Neural cell (in vitro differentiated cells): ENCODE data around the gene DIS3L2. TPM values are rescaled to one million over a fixed set of nuclear protein-coding genes. Genes with fewer than 3 reads are reported as not detected.
"Not testable (repeated sequence)": the region's sequence is repeated elsewhere in the genome, so short reads cannot be mapped to it uniquely, and the experiment has no call there.

Experiments used
- H2AFZ ChIP-seq: fragments of 200-600, 300-800 bp; sonication (generic), shearing (Covaris generic); 2 replicates; pipeline ENCODE4 v1.6.0; 2014; ENCODE audit warnings: low read depth, mild to moderate bottlenecking, antibody characterized with exemption, low read length, moderate library complexity
- H3F3A ChIP-seq: fragments of 200-600 bp; shearing (Covaris generic); 2 replicates; pipeline ENCODE4 v1.6.1; 2016; ENCODE audit warnings: mild to moderate bottlenecking, moderate library complexity, mixed read lengths, antibody characterized with exemption, low read length; ENCODE audit not compliant: insufficient read depth, poor library complexity, severe bottlenecking
- H3K27ac ChIP-seq: fragments of 200-600, 300-800 bp; sonication (generic), shearing (Covaris generic); 2 replicates; pipeline ENCODE4 v1.5.1; 2014; ENCODE audit warnings: mild to moderate bottlenecking, low read length, moderate library complexity
- H3K27me3 ChIP-seq: fragments of 300-800, 200-600 bp; sonication (generic), shearing (Covaris generic); 2 replicates; pipeline ENCODE4 v1.6.0; 2014; ENCODE audit warnings: mild to moderate bottlenecking, low read depth, low read length, moderate library complexity; ENCODE audit not compliant: insufficient read depth
- H3K36me3 ChIP-seq: fragments of 300-800, 200-600 bp; sonication (generic), shearing (Covaris generic); 2 replicates; pipeline ENCODE4 v1.5.1; 2014; ENCODE audit warnings: mild to moderate bottlenecking, antibody characterized with exemption, low read length, moderate library complexity; ENCODE audit not compliant: insufficient read depth
- H3K4me2 ChIP-seq: fragments of 300-800, 200-600 bp; sonication (generic), shearing (Covaris generic); 2 replicates; pipeline ENCODE4 v1.6.0; 2014; ENCODE audit warnings: mild to moderate bottlenecking, low read length
- H3K4me3 ChIP-seq: fragments of 300-800, 200-600 bp; sonication (generic), shearing (Covaris generic); 2 replicates; pipeline ENCODE4 v1.5.1; 2014; ENCODE audit warnings: mild to moderate bottlenecking, low read length, moderate library complexity
- H3K79me2 ChIP-seq: fragments of 200-600 bp; shearing (Covaris generic); replicated peaks from 2 replicates; pipeline ENCODE4 v1.6.0; 2014; ENCODE audit warnings: mild to moderate bottlenecking, low read length, moderate library complexity; ENCODE audit not compliant: insufficient read depth
- H3K9ac ChIP-seq: fragments of 300-800, 200-600 bp; sonication (generic), shearing (Covaris generic); 2 replicates; pipeline ENCODE4 v1.6.1; 2016; ENCODE audit warnings: mild to moderate bottlenecking, low read length, mixed read lengths
- H3K9me2 ChIP-seq: fragments of 200-600 bp; shearing (Covaris generic); 2 replicates; pipeline ENCODE4 v1.6.1; 2016; ENCODE audit warnings: mild to moderate bottlenecking, low read length, mixed read lengths; ENCODE audit not compliant: insufficient read depth
- H3K9me3 ChIP-seq: fragments of 200-600, 300-800 bp; sonication (generic), shearing (Covaris generic); 2 replicates; pipeline ENCODE4 v1.6.1; 2016; ENCODE audit warnings: mild to moderate bottlenecking, mixed run types, low read length, moderate library complexity, mixed read lengths
- H4K20me1 ChIP-seq: fragments of 200-600 bp; shearing (Covaris generic); 2 replicates; pipeline ENCODE4 v1.6.1; 2016; ENCODE audit warnings: mild to moderate bottlenecking, mixed run types; ENCODE audit not compliant: insufficient read depth
- CTCF ChIP-seq: fragments of 450-650 bp; IDR thresholded peaks from 2 replicates; pipeline ENCODE4 v1.5.1; 2014; ENCODE audit warnings: antibody characterized with exemption, mild to moderate bottlenecking, moderate library complexity; ENCODE audit not compliant: poor library complexity, severe bottlenecking
- EP300 ChIP-seq: fragments of 450-650 bp; conservative IDR thresholded peaks from 2 replicates; pipeline ENCODE4 v1.6.1; 2014; ENCODE audit warnings: antibody characterized with exemption, mild to moderate bottlenecking, moderate library complexity; ENCODE audit not compliant: poor library complexity, severe bottlenecking
- EZH2 ChIP-seq: fragments of 200-600, 300-800 bp; shearing (Covaris generic), sonication (generic); IDR thresholded peaks from 2 replicates; pipeline ENCODE4 v1.6.1; 2014; ENCODE audit warnings: antibody characterized with exemption, low read length, borderline replicate concordance, mild to moderate bottlenecking; ENCODE audit not compliant: insufficient read depth, poor library complexity, severe bottlenecking
- MXI1 ChIP-seq: fragments of 450-650 bp; conservative IDR thresholded peaks from 2 replicates; pipeline ENCODE4 v1.6.1; 2014; ENCODE audit warnings: antibody characterized with exemption, mild to moderate bottlenecking; ENCODE audit not compliant: poor library complexity, severe bottlenecking
- POLR2AphosphoS5 ChIP-seq: IDR thresholded peaks from 2 replicates; pipeline ENCODE4 v1.6.1; 2012
- RAD21 ChIP-seq: fragments of 450-650 bp; conservative IDR thresholded peaks from 2 replicates; pipeline ENCODE4 v1.6.1; 2014; ENCODE audit warnings: antibody characterized with exemption, mild to moderate bottlenecking, moderate library complexity
- REST ChIP-seq: IDR thresholded peaks from 2 replicates; pipeline ENCODE4 v1.6.1; 2012; ENCODE audit warnings: borderline replicate concordance
- SMC3 ChIP-seq: fragments of 450-650 bp; conservative IDR thresholded peaks from 2 replicates; pipeline ENCODE4 v1.6.1; 2014; ENCODE audit warnings: antibody characterized with exemption, mild to moderate bottlenecking, moderate library complexity; ENCODE audit not compliant: poor library complexity
- TAF1 ChIP-seq: IDR thresholded peaks from 2 replicates; pipeline ENCODE4 v1.6.1; 2012; ENCODE audit warnings: low read depth
- polyA plus RNA-seq: library from polyadenylated mRNA; depleted of rRNA; stranded (reverse); fragments of >200 nt; gene quantifications from 2 replicates; pipeline ENCODE4 v1.2.3, GENCODE V29; 2014

DIS3L2 gene
- polyA plus RNA-seq, 1 donor from 2014 or later, result 20.0 TPM

- Histone ChIP-seq H3K4me3 (no peak overlapping the region), H3K27ac (no peak overlapping the region), H3K9me3 (no peaks in the 10 kb centered on the region), H2AFZ (no peak overlapping the region), H3K9me2 (no peaks in the 10 kb centered on the region), H3K36me3 (no peaks in the 10 kb centered on the region), H3K4me2 (no peak overlapping the region), H3K79me2 (no peaks in the 10 kb centered on the region), H4K20me1 (no peaks in the 10 kb centered on the region), H3K27me3 (no peaks in the 10 kb centered on the region), H3F3A (no peaks in the 10 kb centered on the region), H3K9ac (no peak overlapping the region)
- TF ChIP-seq SMC3 (no peak), TAF1 (no peak), MXI1 (no peak), POLR2AphosphoS5 (no peak), EZH2 (no peak), RAD21 (no peak), REST (no peak), CTCF (no peak), EP300 (no peak)
Observed at GRCh38 chr2:232336241-232336736, 374.8 kb downstream of the DIS3L2 start.

GRCh38 chr2:232336981-232337720 is 375.6 kb downstream of the DIS3L2 start:
- TF ChIP-seq RAD21, result no peak
- TF ChIP-seq POLR2AphosphoS5, result no peak
- TF ChIP-seq MXI1, result no peak
- TF ChIP-seq EZH2, result no peak
- TF ChIP-seq TAF1, result no peak
- TF ChIP-seq SMC3, result no peak
- no peak for TF ChIP-seq REST
- TF ChIP-seq EP300, result no peak
- no peak for TF ChIP-seq CTCF
- Histone ChIP-seq H3F3A (no peaks in the 10 kb centered on the region), H4K20me1 (no peaks in the 10 kb centered on the region), H3K9ac (no peak overlapping the region), H3K9me2 (no peaks in the 10 kb centered on the region), H3K9me3 (no peaks in the 10 kb centered on the region), H3K27me3 (no peaks in the 10 kb centered on the region), H2AFZ (no peak overlapping the region), H3K27ac (no peak overlapping the region), H3K4me2 (no peak overlapping the region), H3K79me2 (no peaks in the 10 kb centered on the region), H3K4me3 (no peak overlapping the region), H3K36me3 (no peaks in the 10 kb centered on the region)

GRCh38 chr2:232338094-232338758 is 376.7 kb downstream of the DIS3L2 start:
- H3K27me3 ChIP-seq, H3K79me2 ChIP-seq, H2AFZ ChIP-seq, H3K9me2 ChIP-seq, H4K20me1 ChIP-seq, H3K9ac ChIP-seq, H3K9me3 ChIP-seq, H3K4me3 ChIP-seq, H3F3A ChIP-seq, H3K36me3 ChIP-seq, H3K27ac ChIP-seq, H3K4me2 ChIP-seq: not testable (repeated sequence)
